T-helper 2 cell (primary cell): Measurements from ENCODE around the gene CD36.

Experiments
- DNase-seq, 5 experiments: peaks; one replicate each; pipeline versions ENCODE4 v3.0.0 to v3.0.0-alpha.2; 2012 to 2022

The CD36 gene

DNA sequence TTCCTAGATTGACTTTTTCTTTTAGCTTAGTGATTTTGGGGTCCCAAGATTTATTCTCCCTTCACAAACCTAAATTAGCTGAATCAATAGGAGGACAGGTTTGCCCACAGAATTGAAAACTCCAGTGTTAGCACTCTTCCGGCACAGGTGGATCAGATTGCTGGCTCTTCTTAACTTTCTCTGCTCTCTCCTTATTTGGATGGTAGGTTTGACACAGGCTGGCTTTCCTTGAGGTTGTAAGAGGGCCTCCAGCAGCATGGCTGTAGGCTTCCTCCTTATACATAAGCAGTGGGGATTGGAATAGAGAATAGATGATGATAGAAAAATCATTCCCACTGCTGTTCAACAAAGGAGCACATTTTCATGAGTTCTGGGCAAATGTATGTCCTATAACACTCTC, 9.4 kb upstream of the CD36 start:
- DNase-seq = no peak

DNA sequence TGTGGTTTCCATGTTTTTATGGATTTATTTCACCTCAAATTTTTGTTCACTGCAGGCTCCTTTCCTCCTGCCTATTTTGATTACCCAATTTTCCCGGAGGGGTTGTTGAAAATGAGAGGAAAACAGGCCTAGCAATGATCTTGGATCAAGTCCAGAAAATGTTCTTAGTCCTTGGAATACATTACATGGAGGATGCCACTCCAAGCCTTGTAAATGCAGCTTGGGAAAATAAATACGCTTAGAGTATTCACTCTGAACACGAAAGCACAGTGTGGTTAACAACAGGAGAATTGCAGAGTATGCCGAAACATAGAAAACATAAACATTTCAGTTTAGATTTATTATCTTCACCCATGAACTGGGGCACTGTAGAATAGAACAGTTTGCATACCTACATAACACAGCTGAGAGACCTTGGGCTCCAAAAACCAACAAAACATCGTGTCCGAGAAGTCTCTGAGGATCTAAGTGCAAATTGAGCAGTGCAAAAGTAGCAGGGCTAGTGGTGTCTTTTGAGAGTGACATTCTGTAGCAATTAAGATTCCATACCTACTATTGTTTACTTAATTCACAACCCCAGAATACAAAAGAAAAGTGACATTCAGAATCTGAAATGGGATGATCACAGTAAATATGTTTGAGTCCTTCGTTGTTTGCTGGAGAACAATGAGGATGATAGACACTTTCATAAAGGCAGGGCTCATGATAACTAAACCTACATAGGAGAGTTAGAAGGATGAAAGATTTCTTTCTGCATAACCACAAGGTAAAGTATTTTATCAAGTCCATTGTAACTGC, 7.6 kb upstream of the CD36 start:
- DNase-seq = no peak

DNA sequence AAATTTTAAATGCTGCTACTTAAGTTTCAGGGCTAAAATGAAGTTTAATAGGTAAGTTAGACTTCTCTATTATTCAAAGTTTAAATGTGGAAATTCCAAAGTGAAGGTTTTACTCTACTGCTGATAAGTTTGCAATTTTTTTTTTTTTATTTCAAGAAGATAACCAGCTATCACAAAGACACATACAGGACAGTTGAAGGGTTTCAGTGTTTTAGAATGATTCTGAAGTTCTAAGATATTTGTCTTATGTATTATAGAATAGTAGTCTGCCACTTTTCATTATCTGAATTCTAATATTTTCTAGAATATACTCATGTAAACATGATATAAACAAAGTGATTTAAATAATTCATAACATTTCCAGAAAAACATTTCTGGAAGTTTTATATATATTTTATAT, 7.0 kb upstream of the CD36 start:
- DNase-seq = no peak

DNA sequence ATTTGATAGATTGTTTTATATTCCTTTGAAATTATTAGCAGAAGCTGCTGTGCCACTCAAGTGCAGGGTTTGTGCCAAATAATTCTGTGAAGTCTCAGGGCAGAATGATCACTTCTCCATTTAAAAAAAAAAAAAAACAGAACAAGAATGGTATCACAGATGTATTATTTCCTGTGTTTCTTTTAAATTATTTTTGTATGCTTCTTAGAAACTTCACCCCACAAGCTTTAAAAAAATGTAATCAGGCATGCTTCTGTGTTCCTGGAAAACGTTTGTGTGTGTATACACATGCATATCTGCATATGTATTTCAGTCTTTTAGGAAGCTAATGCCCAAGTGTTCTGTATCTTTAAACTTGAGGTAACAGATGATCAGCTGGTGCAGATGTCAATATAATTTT, 6.3 kb upstream of the CD36 start:
- DNase-seq = no peak

DNA sequence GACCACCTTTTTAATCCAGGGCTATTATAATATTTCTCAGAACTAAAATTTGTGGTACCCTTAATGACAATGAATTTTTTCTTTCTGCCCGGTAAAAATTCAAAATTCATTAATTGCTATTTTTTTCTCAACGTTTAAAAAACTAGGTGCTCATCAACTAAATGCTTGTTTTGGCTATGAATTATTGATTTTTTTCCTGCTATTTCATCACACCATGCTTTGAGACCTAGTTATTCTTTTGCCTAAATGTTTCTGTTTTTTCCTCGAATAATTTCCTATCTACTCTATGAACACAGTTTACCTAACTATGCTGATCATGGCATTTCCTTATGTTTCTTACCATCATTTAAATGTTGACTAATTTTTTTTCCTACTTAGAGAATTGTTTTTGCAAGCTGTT, 5.6 kb upstream of the CD36 start:
- no peak for DNase-seq

DNA sequence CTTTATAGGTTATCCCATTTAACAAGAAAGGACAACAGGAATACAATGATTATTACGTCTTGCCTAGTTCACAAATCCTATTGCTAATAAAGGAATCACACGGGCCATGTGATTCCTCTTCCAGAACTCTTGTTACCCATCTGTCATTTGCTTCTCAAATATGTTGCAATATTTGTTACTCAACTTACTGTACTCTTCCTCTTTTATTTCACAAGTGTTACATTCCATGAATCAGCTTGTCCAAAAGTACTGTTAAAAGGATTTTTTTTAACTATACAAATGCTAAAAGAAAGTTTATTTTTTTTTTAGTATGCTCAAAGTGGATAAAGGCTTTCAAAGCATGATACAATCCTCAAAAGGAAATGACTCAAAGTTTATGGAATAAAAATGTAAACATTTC, 3.9 kb upstream of the CD36 start:
- DNase-seq = no peak

DNA sequence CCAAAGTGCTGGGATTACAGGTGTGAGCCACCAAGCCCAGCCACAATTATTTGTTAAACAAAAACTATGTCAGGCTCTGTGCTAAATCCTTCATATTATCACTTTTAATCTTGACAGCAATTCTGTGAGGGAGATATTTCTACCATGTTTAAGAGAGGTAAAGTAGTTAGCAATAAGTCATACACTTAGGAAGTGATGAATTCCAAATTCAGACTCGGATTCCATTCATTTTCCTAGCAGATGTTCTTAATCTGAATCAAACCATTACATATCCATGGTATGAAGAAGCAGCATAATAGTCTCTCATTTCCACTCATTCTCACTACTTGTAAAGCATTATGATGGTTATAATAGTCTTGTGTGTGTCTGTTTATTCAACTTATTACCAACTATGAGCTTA, 2.9 kb upstream of the CD36 start:
- no peak for DNase-seq

DNA sequence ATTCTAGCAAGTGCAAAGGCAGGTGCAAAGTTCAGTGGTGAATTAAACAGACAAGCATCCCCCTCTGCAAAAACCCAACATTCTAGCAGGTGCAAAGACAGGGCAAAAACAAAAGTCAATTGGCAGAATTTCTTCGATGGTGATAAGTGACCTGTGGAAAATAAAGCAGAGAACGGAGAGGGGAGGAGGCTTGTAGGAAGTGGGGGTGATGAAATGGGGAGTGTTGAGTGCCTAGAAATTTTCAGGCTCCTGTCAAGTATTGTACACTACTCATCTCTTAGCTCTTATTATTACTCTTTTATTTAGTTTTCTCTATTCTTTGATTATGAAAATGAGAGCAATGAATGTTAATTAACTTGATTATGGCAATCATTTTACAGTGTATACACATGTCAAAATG, 2.4 kb upstream of the CD36 start:
- no peak for DNase-seq

DNA sequence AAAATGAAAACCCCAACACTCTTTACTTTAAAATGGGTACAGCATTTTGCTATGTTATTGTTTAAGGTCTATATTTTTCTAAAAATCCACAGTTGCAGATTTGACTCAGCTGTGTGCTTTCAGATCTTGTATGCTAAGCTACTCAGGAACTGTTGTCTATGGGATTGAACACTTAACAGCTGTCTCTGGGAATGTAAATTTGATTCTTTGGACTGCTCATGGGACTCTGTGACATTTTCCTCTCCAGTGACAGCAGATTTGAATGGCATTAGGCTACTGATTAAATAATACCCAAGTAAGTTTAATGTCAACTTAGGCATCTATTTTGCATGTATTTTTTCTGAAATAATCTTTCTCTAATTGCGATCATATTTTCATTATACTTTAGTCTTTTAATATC, 1.7 kb upstream of the CD36 start:
- no peak for DNase-seq

DNA sequence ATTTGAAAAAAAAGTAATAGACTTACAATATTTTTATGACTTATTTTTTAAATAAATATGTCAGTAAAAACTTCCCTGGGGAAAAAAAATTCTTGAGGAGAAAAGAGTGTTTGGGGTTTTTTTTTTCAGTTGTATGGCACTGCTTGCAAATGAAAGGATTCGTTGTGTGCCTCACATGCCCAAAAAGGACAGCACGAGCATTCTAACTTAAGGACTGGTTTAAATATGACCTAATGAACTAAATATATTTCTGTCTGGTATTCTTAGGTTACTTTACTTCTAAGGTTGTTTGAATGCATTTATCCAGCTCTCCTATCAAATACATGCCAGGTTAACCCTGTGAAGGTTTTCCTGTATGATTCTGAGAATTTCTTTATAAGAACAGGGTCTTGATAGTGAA, 988 bp upstream of the CD36 start:
- DNase-seq = no peak

DNA sequence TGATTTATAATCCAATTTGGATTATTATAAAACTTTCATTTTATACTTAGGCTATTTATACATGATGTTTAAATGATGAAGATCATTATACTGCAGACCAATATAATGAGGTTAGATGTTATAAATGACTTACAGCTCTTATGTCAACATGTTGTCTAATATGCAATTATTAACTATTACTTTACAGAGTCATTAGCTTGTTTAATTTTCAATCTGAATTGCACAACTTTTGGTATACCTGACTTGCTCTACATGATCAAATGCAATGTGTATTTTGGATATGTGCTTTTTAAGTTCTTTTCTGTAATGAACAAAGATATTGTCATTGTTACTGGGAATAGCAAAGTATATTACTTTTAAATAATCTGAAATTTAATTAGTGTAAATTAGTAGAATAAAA, 569 bp downstream of the CD36 start:
- DNase-seq = no peak

DNA sequence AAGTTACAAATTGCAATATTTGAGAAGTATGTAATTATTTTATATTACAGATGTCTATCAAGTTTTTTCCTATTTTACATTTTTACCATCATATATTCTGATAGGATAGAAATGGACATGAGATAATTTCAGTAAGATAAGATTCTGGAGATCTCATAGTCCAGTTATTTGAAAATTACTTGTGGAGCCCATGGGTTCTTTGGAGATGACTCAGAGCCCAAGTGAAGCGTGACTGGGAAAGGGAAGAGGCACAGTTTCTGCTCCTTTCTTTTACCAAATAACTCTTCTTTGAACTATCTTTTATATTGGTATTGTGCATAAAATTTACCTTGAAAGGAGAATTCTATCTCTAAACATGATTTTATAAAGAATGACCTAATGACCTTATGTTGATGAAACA, 2.4 kb downstream of the CD36 start:
- DNase-seq = no peak

DNA sequence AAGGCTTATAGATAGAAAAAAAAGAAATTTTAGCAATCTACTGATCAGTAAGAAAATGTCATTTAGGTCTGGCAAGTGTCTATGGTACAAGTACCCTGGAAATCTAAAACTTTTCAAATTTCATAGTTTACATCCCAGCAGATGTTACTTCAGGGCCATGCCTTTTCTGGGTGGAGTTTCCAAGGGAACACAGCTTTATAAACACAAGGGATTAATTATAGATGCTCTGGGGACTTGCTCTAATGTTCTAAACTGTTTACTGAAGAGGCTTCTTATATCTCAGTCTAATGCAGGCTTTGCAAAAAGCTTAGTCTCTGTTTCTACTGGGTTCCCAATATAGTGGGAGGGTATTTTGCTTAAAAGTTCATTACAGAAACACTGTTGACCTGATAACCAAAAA, 3.1 kb downstream of the CD36 start:
- no peak for DNase-seq

DNA sequence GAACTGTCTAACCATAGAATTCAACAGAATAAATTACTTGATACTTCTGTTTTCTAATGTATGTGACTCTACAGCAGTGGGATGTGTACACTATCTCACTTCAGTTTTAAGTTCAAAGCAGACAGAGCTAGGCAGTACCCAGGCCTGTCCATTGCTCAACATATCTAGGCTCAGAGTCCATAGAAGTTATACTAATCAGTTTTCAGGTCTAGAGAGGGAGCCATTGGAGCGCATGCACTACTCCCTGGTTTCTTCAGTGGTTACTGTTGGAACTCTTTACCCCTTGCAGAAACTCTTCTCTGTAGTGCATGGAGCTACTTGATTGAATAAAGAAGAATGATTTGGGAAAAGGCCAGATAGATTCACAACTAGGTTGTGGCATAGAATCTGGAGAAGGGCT, 4.4 kb downstream of the CD36 start:
- no peak for DNase-seq

DNA sequence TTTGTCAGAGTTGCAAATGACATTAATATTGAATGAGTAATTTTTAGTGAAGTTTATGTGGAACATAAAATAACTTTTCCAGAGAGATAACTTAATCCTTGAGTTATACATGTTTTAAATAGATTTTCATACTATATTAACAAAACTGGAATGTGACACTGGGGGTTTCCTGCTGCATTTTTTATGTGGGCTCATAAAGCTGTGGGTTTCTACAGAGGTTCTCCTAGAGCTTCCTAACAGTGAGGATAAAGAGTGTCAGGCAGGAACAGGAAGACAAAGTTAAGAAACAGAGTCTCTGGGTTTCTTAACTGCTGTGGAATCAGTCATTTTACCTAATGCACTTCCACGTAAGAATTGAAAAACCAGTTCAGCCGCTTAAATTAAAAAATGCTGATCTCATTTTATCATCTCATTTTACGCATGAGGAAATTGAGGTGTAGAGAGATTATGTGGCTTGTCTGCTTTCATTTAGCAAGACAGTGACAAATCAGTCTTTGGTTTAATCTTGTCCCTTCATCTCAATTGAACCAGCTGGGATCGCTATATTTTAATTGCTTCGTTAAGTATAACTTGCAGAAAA, 5.0 kb downstream of the CD36 start:
- no peak for DNase-seq

DNA sequence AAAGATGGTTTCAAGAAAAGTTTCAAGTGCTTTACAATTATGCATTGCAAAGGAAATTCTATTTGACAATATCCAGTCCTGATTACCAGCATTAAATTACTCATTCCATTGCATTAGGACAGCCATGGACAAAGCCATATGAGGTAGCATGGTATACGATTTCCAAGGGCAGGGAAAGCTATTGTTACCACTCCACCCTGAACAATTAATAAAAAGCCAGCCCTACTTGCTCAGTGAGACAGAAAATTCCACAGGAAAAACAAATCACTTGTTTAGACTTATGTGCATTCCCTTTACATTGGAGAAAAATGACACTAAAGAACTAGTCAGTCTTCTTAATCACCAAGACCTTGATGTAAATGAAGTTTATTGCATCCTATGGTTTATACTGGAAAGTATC, 5.6 kb downstream of the CD36 start:
- no peak for DNase-seq

DNA sequence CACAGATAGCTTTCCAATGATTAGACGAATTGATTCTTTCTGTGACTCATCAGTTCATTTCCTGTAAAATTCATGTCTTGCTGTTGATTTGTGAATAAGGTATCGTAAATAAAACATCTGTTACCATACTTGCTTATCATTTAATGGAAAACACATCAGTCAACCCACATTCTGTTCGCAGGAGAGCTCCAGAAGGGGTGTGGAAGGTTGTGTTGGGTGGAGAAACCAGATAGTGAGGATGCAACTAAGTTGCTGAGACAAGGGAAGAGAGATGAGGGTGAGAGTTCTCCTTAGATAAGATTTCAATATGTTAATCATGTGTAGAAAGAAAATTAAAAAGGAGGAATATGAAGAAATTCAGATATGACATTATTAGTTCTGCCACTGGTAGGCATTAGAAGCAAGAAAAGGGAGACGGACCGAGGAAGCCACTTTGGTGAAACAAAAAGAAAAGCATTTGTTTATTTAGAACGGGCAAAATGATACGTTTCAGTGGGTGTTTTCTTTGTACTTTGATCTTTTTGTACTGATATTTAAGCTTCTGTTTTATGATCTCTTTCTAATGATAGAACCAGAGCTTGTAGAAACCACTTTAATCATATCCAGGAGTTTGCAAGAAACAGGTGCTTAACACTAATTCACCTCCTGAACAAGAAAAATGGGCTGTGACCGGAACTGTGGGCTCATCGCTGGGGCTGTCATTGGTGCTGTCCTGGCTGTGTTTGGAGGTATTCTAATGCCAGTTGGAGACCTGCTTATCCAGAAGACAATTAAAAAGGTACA, 7.8 kb downstream of the CD36 start:
- DNase-seq = no peak

DNA sequence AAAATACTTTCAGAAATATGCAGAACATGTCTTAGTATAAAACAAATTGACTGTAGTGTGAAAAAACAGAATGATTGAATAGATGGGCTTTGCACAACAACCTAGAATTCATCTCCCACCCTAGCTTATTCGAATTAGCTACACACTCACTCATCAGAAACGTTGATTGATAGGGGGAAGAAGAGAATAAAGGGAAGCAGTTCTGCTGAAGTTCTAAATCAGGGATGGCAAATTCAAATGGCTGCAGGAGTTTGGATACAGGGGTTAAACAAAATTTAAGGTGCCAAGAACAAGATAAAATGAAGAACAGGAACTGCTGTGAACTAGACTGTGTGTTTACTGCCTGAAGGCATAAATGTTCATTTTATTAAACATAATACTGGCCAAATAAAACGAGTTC, 9.0 kb downstream of the CD36 start:
- DNase-seq = no peak

DNA sequence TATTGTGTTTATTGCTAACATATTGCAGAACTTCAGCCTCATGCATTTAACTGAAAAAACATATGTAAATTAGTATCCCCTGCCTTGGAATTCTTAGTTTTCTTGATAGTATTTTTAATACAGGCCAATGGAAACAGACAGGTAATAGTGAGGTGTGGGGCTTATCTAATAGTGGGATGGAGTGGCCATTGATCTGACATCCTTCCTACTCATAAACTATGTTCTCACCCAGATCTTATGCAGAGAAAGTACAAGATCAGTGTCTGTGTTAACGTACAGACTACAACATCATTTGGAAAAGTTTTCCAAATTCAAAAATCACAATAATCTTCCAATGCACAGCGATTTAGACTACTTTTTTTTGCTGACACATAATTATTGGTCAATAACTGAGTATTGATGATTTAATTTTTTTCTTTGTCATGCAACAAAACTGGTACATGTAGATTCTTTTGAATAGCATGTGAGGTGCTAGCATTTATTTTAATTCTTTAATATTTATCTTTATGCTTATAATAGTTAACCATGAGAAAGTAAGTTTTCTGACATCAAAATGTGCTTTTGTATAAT, 9.7 kb downstream of the CD36 start:
- no peak for DNase-seq

DNA sequence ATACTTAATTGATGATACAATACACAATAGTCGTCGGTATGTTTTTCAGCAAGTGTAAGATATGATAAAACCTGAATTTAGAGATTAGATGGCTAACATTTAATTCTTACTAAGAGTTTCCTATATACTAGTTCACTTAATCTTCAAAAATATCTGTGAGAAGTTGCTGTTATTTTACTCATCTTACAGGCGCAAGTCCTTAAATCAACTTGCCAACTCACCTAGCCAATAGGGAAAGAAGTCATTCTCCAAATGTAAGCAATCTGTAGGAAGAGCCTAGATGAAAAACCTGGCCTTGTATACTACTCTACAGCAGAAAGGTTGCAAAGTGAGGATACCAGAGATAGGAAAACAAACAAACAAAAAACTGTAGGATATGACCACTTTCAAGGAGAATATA, 10.6 kb downstream of the CD36 start:
- no peak for DNase-seq

DNA sequence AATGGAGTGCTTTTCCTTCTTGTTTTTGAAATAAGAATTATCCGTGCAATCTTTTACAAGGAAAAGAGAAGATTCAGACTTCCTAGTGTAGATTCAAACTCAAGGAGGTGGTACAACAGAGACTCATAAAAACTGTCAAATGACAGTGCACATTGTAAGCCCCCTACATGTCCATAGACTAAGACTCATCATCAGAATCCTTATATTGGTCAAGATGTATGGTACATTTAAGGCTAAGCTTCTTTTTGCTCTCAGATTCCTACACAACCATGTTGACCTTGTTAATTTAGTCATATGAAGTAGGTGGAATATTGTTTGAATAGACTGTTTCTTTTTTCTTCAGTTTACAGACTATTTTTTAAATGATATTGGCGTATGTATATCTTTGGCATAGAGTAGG, 11.6 kb downstream of the CD36 start:
- no peak for DNase-seq

DNA sequence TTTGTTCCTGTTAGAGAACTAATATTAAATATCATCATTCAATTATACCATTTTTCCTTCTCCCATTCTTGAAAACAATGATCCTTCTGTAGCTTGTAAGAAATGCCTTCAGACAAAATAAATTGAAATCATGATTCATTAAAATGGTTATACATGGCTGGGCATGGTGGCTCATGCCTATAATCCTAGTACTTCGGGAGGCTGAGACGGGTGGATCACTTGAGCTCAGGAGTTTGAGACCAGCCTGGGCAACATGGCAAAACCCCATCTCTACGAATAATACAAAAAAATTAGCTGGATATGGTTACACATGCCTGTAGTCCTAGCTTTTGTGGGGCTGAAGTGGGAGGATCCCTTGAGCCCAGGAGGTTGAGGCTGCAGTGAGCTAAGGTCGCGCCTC, 13.0 kb downstream of the CD36 start:
- no peak for DNase-seq

DNA sequence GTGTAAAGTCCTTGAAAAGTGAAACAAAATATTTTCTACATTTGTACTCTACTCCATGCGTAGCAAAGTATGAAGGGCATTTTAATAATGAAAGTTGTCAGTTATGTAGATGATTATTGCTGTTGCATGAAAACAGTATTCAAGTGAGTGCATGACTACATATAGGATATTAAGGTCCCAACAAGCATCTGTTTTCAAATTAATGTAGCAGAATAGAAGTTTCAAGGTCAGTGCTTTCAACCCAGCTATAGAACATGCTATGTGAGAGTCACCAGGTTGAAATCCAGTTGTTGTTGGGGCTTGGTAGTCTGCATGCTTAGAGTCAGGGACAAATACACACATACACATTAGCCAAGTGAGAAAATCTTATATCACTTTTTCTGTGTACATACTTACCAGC, 14.8 kb downstream of the CD36 start:
- no peak for DNase-seq

DNA sequence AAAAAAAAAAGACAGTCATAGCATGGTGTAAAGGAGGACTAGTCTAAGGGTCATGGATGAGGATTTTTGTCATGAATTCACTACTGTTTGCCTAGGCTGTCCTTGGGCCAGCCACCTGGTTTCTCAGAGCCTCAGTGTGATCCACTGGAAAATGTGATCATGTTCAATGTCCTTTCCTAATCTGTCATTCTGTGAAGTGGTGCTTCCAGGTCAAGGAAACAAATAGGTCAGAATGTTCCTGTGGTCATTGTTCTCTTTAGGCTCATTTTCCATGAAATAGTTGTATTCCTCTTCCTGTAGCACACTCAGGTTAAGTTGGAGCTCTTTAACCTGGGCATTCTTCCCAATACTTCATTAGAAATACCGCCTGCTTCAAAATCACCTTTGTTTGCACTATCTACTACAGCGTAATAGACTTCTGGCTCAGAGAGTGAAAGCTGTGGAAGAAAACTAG, 16.5 kb downstream of the CD36 start:
- DNase-seq = no peak
